ENCODE results near the gene CDH11. TPM values are rescaled to one million over a fixed set of nuclear protein-coding genes. Genes with fewer than 3 reads are reported as not detected.

Gene CDH11
- total RNA-seq, 1 experiment from 2014 or later: 5.4 TPM

DNA sequence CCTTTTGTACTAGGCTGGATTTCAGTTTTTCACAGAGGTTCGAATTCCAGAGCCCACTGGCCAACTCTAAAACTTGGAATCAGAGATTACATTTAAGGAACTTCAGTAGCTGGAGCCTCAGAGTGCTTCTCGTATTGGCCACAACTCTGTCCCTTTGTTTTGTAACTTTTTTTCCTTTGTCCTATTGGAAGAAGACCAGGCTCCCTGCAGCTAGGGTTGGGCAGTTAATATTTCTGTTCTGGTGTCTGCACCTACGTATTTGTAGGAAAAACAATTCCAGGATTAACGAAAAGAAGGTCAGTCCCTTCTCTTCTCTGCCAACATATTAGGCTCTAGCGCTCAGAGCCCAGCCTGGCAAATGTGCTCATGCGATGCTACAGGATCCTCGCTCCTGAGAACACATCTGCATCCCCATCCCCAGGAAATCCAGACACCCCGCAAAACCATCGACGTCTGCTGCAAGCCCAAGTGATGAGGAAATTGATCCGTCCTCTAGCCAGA, 1.9 kb downstream of the CDH11 start:
- H3K23me2 ChIP-seq (ENCODE audit: insufficient read length, low read depth, low read length, poor library complexity, severe bottlenecking): peaks cover 34% of the 10 kb centered on the region
- no peak overlapping the region for H3K56ac ChIP-seq (ENCODE audit: insufficient read length, low read depth, low read length)
- Mint-ChIP-seq H3K4me3 (peak overlapping the region; percentile 66 to 85), H3K27me3 (ENCODE audit: low read depth) (peaks cover 64% of the 10 kb centered on the region), H3K4me1 (peaks cover 32 to 42% of the 10 kb centered on the region in 2 experiments), H3K9me3 (no peaks in the 10 kb centered on the region), H3K27ac (no peak overlapping the region), H3K36me3 (ENCODE audit: insufficient read depth in 1 of 3, low read depth in 3 of 3) (no peaks in the 10 kb centered on the region)
- H3K4ac ChIP-seq (ENCODE audit: low read depth, low read length): no peak overlapping the region
- H3K23ac ChIP-seq (ENCODE audit: insufficient read length, low read depth, low read length): no peak overlapping the region
- no peak overlapping the region for H2BK120ac ChIP-seq (ENCODE audit: low read depth, low read length, poor library complexity, severe bottlenecking)
- H3K18ac ChIP-seq (ENCODE audit: insufficient read length, low read depth, low read length): no peak overlapping the region
- DNase-seq: no peak
- H4K91ac ChIP-seq (ENCODE audit: insufficient read length, low read depth, low read length): no peak overlapping the region
- no peak overlapping the region for H2BK20ac ChIP-seq (ENCODE audit: low read depth, low read length, poor library complexity, severe bottlenecking)
- no peaks in the 10 kb centered on the region; the same call in 1 of the 2 replicates for H3K4me1 ChIP-seq (ENCODE audit: insufficient read depth, low read length)
- H3K27ac ChIP-seq (ENCODE audit: insufficient read length, low read depth, low read length): no peak overlapping the region
- no peak overlapping the region for H2AK5ac ChIP-seq (ENCODE audit: insufficient read length, low read length)
- H2BK5ac ChIP-seq (ENCODE audit: insufficient read length, low read length): no peak overlapping the region
- H4K20me1 ChIP-seq (ENCODE audit: control insufficient read depth, insufficient read depth, insufficient read length): no peaks in the 10 kb centered on the region
- TF ChIP-seq, protein P1, sequence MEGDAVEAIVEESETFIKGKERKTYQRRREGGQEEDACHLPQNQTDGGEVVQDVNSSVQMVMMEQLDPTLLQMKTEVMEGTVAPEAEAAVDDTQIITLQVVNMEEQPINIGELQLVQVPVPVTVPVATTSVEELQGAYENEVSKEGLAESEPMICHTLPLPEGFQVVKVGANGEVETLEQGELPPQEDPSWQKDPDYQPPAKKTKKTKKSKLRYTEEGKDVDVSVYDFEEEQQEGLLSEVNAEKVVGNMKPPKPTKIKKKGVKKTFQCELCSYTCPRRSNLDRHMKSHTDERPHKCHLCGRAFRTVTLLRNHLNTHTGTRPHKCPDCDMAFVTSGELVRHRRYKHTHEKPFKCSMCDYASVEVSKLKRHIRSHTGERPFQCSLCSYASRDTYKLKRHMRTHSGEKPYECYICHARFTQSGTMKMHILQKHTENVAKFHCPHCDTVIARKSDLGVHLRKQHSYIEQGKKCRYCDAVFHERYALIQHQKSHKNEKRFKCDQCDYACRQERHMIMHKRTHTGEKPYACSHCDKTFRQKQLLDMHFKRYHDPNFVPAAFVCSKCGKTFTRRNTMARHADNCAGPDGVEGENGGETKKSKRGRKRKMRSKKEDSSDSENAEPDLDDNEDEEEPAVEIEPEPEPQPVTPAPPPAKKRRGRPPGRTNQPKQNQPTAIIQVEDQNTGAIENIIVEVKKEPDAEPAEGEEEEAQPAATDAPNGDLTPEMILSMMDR (conservative IDR thresholded peaks at IDR 0.05): no peak
- no peaks in the 10 kb centered on the region for H3K79me1 ChIP-seq (ENCODE audit: insufficient read depth, low read depth, low read length, poor library complexity, severe bottlenecking)
- no peaks in the 10 kb centered on the region for H3K9me3 ChIP-seq (ENCODE audit: control insufficient read depth, low read depth, low read length)
- no peak overlapping the region for H2BK15ac ChIP-seq (ENCODE audit: low read depth, low read length)
- peaks cover 31% of the 10 kb centered on the region for H3K27me3 ChIP-seq (ENCODE audit: insufficient read depth, low read length)
- H3K14ac ChIP-seq (ENCODE audit: insufficient read depth, low read length): no peak overlapping the region
- no peak overlapping the region for H2AFZ ChIP-seq (ENCODE audit: low read length)
- H3K9ac ChIP-seq (ENCODE audit: extremely low read depth, insufficient read length, low read length): no peak overlapping the region
- no peak overlapping the region for H4K8ac ChIP-seq (replicated peaks; ENCODE audit: insufficient read length, low read depth, low read length)
- H3K79me2 ChIP-seq (ENCODE audit: insufficient read depth, low read length): no peaks in the 10 kb centered on the region
- peak overlapping the region; percentile 88 for H3K4me2 ChIP-seq (ENCODE audit: insufficient read depth, insufficient read length, low read length)
- H3T11ph ChIP-seq (ENCODE audit: low read length): no peak overlapping the region
- H2BK12ac ChIP-seq (ENCODE audit: insufficient read length, low read depth, low read length): no peak overlapping the region
- H4K5ac ChIP-seq (ENCODE audit: insufficient read length, low read depth, low read length): no peak overlapping the region
- no CpG with 5 or more reads among the region's 11 CpGs for WGBS (ENCODE audit: extremely low coverage, insufficient read length, low lambda C conversion rate)
